ENCODE data around the gene ZNF391.

GRCh38 chr6:27441001-27441400 is 52.4 kb downstream of the ZNF391 start:
- TF ChIP-seq CTCF (conservative IDR thresholded peaks at IDR 0.05) (no peak), EZH2 (IDR thresholded peaks at IDR 0.05; ENCODE audit: low read depth) (no peak)
